GM23248 (cell line): ENCODE measurements around the gene PRF1. TPM values are rescaled to one million over a fixed set of nuclear protein-coding genes. Genes with fewer than 3 reads are reported as not detected.

Experiments used
- DNase-seq: peaks from one replicate; pipeline ENCODE4 v3.0.0-alpha.2; 2015
- H2AFZ ChIP-seq: fragments of 200-600 bp; sonication (generic); 2 replicates; pipeline ENCODE4 v1.6.1; 2016; ENCODE audit warnings: antibody characterized with exemption
- H3F3A ChIP-seq: fragments of 200-600 bp; sonication (generic); 2 replicates; pipeline ENCODE4 v1.6.1; 2016; ENCODE audit warnings: mild to moderate bottlenecking, antibody characterized with exemption, mixed run types; ENCODE audit not compliant: insufficient read depth
- H3K27ac ChIP-seq: fragments of 200-600 bp; sonication (generic); 2 replicates; pipeline ENCODE4 v1.5.1; 2016; ENCODE audit warnings: mild to moderate bottlenecking
- H3K27me3 ChIP-seq: fragments of 200-600 bp; sonication (generic); replicated peaks from 2 replicates; pipeline ENCODE4 v1.6.1; 2016; ENCODE audit warnings: mild to moderate bottlenecking; ENCODE audit not compliant: insufficient read depth
- H3K36me3 ChIP-seq: fragments of 200-600 bp; sonication (generic); 2 replicates; pipeline ENCODE4 v1.6.1; 2016; ENCODE audit warnings: low read depth, mild to moderate bottlenecking
- H3K4me1 ChIP-seq: fragments of 200-600 bp; sonication (generic); 2 replicates; pipeline ENCODE4 v1.6.1; 2016; ENCODE audit warnings: mild to moderate bottlenecking; ENCODE audit not compliant: insufficient read depth
- H3K4me2 ChIP-seq: fragments of 200-600 bp; sonication (generic); one replicate; pipeline ENCODE4 v1.6.1; 2016; ENCODE audit warnings: mild to moderate bottlenecking; ENCODE audit not compliant: unreplicated experiment
- H3K4me3 ChIP-seq: fragments of 200-600 bp; sonication (generic); 2 replicates; pipeline ENCODE4 v1.5.1; 2016; ENCODE audit warnings: mild to moderate bottlenecking
- H3K79me2 ChIP-seq: fragments of 200-600 bp; sonication (generic); 2 replicates; pipeline ENCODE4 v1.6.1; 2016; ENCODE audit warnings: mild to moderate bottlenecking; ENCODE audit not compliant: insufficient read depth
- H3K9ac ChIP-seq: fragments of 200-600 bp; sonication (generic); 2 replicates; pipeline ENCODE4 v1.6.1; 2016; ENCODE audit warnings: mild to moderate bottlenecking
- H3K9me2 ChIP-seq: fragments of 200-600 bp; sonication (generic); 2 replicates; pipeline ENCODE4 v1.6.1; 2016; ENCODE audit warnings: mixed run types, mild to moderate bottlenecking, moderate library complexity; ENCODE audit not compliant: insufficient read depth
- H3K9me3 ChIP-seq: fragments of 200-600 bp; sonication (generic); one replicate; pipeline ENCODE4 v1.6.1; 2017; ENCODE audit warnings: low read depth
- H4K20me1 ChIP-seq: fragments of 200-600 bp; sonication (generic); 2 replicates; pipeline ENCODE4 v1.6.0; 2016; ENCODE audit not compliant: insufficient read depth
- EZH2 ChIP-seq: fragments of 200-600 bp; sonication (generic); IDR thresholded peaks from 2 replicates; pipeline ENCODE4 v1.6.1; 2018; ENCODE audit warnings: antibody characterized with exemption, mild to moderate bottlenecking; ENCODE audit not compliant: insufficient read depth, poor library complexity, severe bottlenecking
- EZH2phosphoT487 ChIP-seq: fragments of 200-600 bp; sonication (generic); IDR thresholded peaks from 2 replicates; pipeline ENCODE4 v1.6.1; 2018; ENCODE audit warnings: antibody characterized with exemption, moderate library complexity, mild to moderate bottlenecking, low read depth; ENCODE audit not compliant: insufficient read depth
- WGBS, 2 experiments: methylation state at CpG; one replicate each; pipeline ENCODE4 v1.1.6; 2015 to 2017; ENCODE audit warnings: low lambda C conversion rate in 2 of 2, low coverage in 1 of 2; ENCODE audit errors: missing lambda C conversion rate in 2 of 2; 5-methylcytosine and 5-hydroxymethylcytosine counted together
- in situ Hi-C: fragments of 300-500 bp; cut with MboI; formaldehyde crosslinking; loops from 2 replicates; pipeline ENCODE4 v1.15.0; 2020
- polyA plus RNA-seq: library from polyadenylated mRNA; unstranded; fragments of >200 nt; fragmentation: Nextera tagmentation; extraction: Ambion mirVana; gene quantifications from 2 replicates; pipeline ENCODE4 v1.2.1, GENCODE V29; 2016
- total RNA-seq: library from RNA; depleted of rRNA; stranded (reverse); fragments of >200 nt; shearing (Covaris generic); gene quantifications from 2 replicates; pipeline ENCODE4 v1.2.3, GENCODE V29; 2014

PRF1 gene
- total and polyA plus RNA-seq, 2 experiments from 2014 or later, result not detected

DNA sequence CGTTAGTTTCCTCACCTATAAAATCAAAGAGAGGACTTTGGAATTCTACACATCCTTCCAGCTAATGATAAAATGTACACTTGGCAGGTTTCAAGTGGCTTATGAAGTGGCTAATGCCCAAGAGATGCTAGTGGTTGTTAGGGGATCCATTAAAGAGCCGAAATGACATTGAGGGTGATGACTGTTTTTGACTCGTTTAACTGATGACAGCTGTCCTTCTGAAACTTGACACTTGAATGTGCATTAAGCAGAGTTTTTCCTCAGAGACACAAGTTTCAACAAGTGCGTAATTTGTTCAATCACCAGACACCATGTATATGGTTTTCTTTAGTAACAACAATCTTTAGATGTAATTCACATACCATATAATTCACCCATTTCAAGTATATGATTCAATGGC is 1.6 kb upstream of the PRF1 start:
- WGBS, 2 experiments, result 70 to 73% methylated on average over 4 of the region's 4 CpGs
- no peak for TF ChIP-seq EZH2phosphoT487
- no peak for TF ChIP-seq EZH2
- Histone ChIP-seq H2AFZ (no peak overlapping the region), H4K20me1 (no peaks in the 10 kb centered on the region), H3K4me1 (no peaks in the 10 kb centered on the region), H3K4me2 (no peak overlapping the region), H3K4me3 (no peak overlapping the region), H3K9me3 (no peaks in the 10 kb centered on the region), H3K9me2 (no peaks in the 10 kb centered on the region), H3K27ac (no peak overlapping the region), H3K36me3 (no peaks in the 10 kb centered on the region), H3K27me3 (no peaks in the 10 kb centered on the region), H3K9ac (no peak overlapping the region), H3K79me2 (no peaks in the 10 kb centered on the region), H3F3A (no peaks in the 10 kb centered on the region)
- DNase-seq, result no peak
- in situ Hi-C loops, result no loop called here

- H3K9ac ChIP-seq, result no peak overlapping the region
- no peak overlapping the region for H3K27ac ChIP-seq
- H3K36me3 ChIP-seq, result no peaks in the 10 kb centered on the region
- TF ChIP-seq EZH2phosphoT487 (no peak), EZH2 (no peak)
- WGBS, 2 experiments, result 75 to 77% methylated on average over 7 of the region's 7 CpGs
- no peaks in the 10 kb centered on the region for H3F3A ChIP-seq
- no peaks in the 10 kb centered on the region for H3K9me3 ChIP-seq
- H3K79me2 ChIP-seq, result no peaks in the 10 kb centered on the region
- no peak overlapping the region for H2AFZ ChIP-seq
- no peak for DNase-seq
- H4K20me1 ChIP-seq, result no peaks in the 10 kb centered on the region
- no peaks in the 10 kb centered on the region for H3K4me1 ChIP-seq
- H3K4me2 ChIP-seq, result no peak overlapping the region
- H3K4me3 ChIP-seq, result no peak overlapping the region
- H3K9me2 ChIP-seq, result no peaks in the 10 kb centered on the region
- in situ Hi-C loops, result no loop called here
- H3K27me3 ChIP-seq, result no peaks in the 10 kb centered on the region
Measured at GRCh38 chr10:70603449-70603801, 884 bp upstream of the PRF1 start.

DNA sequence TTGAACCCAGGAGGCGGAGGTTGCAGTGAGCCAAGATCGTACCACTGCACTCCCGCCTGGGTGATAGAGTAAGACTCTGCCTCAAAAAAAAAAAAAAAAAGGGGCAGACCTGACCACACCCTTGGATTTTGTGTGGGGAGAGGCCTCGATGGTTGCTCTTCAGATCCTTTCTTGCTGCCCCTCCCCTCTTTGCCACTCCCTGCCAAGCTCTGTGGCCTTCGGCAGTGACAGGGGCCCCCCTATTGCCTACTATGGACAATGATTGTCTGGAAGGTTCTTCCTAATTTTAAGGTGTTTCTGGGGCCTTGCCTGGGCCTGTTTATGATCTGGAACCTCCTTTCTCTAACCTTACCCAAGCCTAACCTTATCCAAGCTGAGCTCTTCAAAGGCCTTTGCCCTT is 795 bp downstream of the PRF1 start:
- in situ Hi-C loops, result no loop called here
- TF ChIP-seq EZH2phosphoT487, result no peak
- no peak for TF ChIP-seq EZH2

GRCh38 chr10:70600512-70601395 is 1.8 kb downstream of the PRF1 start:
- Histone ChIP-seq H3K27me3 (no peaks in the 10 kb centered on the region), H4K20me1 (no peaks in the 10 kb centered on the region), H3K27ac (no peak overlapping the region), H3K9me2 (no peaks in the 10 kb centered on the region), H3K36me3 (no peaks in the 10 kb centered on the region), H3K9me3 (no peaks in the 10 kb centered on the region), H3K9ac (no peak overlapping the region), H3K4me2 (no peak overlapping the region), H3K4me1 (no peaks in the 10 kb centered on the region), H3K4me3 (no peak overlapping the region), H2AFZ (no peak overlapping the region), H3F3A (no peaks in the 10 kb centered on the region), H3K79me2 (no peaks in the 10 kb centered on the region)
- in situ Hi-C loops, result no loop called here
- no peak for DNase-seq
- TF ChIP-seq EZH2, result no peak
- TF ChIP-seq EZH2phosphoT487, result no peak
- WGBS, 2 experiments, result 82 to 86% methylated on average over 23 to 24 of the region's 24 CpGs

More for the DNA sequence above, 795 bp downstream of the PRF1 start:
- no peaks in the 10 kb centered on the region for H3K79me2 ChIP-seq
- H3K4me1 ChIP-seq, result no peaks in the 10 kb centered on the region
- no peaks in the 10 kb centered on the region for H3K9me2 ChIP-seq
- H3K9me3 ChIP-seq, result no peaks in the 10 kb centered on the region
- no peak for DNase-seq
- H3K4me2 ChIP-seq, result no peak overlapping the region
- H2AFZ ChIP-seq, result no peak overlapping the region
- H3K4me3 ChIP-seq, result no peak overlapping the region
- no peak overlapping the region for H3K27ac ChIP-seq
- WGBS, 2 experiments, result 74 to 77% methylated on average over 3 to 5 of the region's 5 CpGs
- H3K9ac ChIP-seq, result no peak overlapping the region
- no peaks in the 10 kb centered on the region for H3K27me3 ChIP-seq
- H3K36me3 ChIP-seq, result no peaks in the 10 kb centered on the region
- H3F3A ChIP-seq, result no peaks in the 10 kb centered on the region
- H4K20me1 ChIP-seq, result no peaks in the 10 kb centered on the region
